Urothelium cell line (cell line): ENCODE data around the gene EXOC2.
"Not testable (repeated sequence)": the region's sequence is repeated elsewhere in the genome, so short reads cannot be mapped to it uniquely, and the experiment has no call there.

Experiments used
- DNase-seq: peaks from one replicate; pipeline ENCODE4 v3.0.0; 2011; ENCODE audit warnings: low spot score, mixed read lengths
- FAIRE-seq: peaks from 2 replicates; lab custom pipeline; 2011; peaks lifted over from hg19 to GRCh38; lab: Jason Lieb, UNC

EXOC2 gene

GRCh38 chr6:641225-641985 is 51.5 kb downstream of the EXOC2 start:
- no peak for DNase-seq
- no peak for FAIRE-seq

- no peak for DNase-seq
- FAIRE-seq = no peak
Measured at GRCh38 chr6:636488-636887, 56.5 kb downstream of the EXOC2 start.

GRCh38 chr6:635233-635632 is 57.7 kb downstream of the EXOC2 start:
- DNase-seq (no peak), FAIRE-seq (no peak)

- DNase-seq = no peak
- FAIRE-seq = no peak
Measured at GRCh38 chr6:633611-634010, 59.3 kb downstream of the EXOC2 start.

GRCh38 chr6:628766-629165 is 64.2 kb downstream of the EXOC2 start:
- FAIRE-seq = no peak
- DNase-seq = no peak

- FAIRE-seq (no peak), DNase-seq (no peak)
Measured at GRCh38 chr6:626236-626635, 66.7 kb downstream of the EXOC2 start.

- DNase-seq (no peak), FAIRE-seq (no peak)
Measured at GRCh38 chr6:624979-625378, 68.0 kb downstream of the EXOC2 start.

- FAIRE-seq (no peak), DNase-seq (no peak)
Measured at GRCh38 chr6:622462-622861, 70.5 kb downstream of the EXOC2 start.

GRCh38 chr6:621931-622330 is 71.0 kb downstream of the EXOC2 start:
- FAIRE-seq (no peak), DNase-seq (no peak)

- no peak for DNase-seq
- FAIRE-seq = no peak
Measured at GRCh38 chr6:620950-621349, 72.0 kb downstream of the EXOC2 start.

GRCh38 chr6:620166-620565 is 72.8 kb downstream of the EXOC2 start:
- no peak for FAIRE-seq
- no peak for DNase-seq

- no peak for FAIRE-seq
Measured at GRCh38 chr6:617456-618100, 75.4 kb downstream of the EXOC2 start.

GRCh38 chr6:613981-614380 is 79.0 kb downstream of the EXOC2 start:
- no peak for FAIRE-seq
- no peak for DNase-seq

More at GRCh38 chr6:617456-618100, 75.4 kb downstream of the EXOC2 start:
- no peak for DNase-seq

- no peak for FAIRE-seq
- no peak for DNase-seq
Measured at GRCh38 chr6:611928-612327, 81.0 kb downstream of the EXOC2 start.

- no peak for FAIRE-seq
- DNase-seq = no peak
Measured at GRCh38 chr6:610882-611281, 82.1 kb downstream of the EXOC2 start.

GRCh38 chr6:609905-610304 is 83.0 kb downstream of the EXOC2 start:
- no peak for FAIRE-seq
- DNase-seq = no peak

- no peak for DNase-seq
Measured at GRCh38 chr6:606829-607379, 86.0 kb downstream of the EXOC2 start.

GRCh38 chr6:605895-606294 is 87.0 kb downstream of the EXOC2 start:
- not testable (repeated sequence) for FAIRE-seq

More at GRCh38 chr6:606829-607379, 86.0 kb downstream of the EXOC2 start:
- FAIRE-seq = no peak

GRCh38 chr6:604579-604978 is 88.4 kb downstream of the EXOC2 start:
- no peak for FAIRE-seq

More at GRCh38 chr6:605895-606294, 87.0 kb downstream of the EXOC2 start:
- not testable (repeated sequence) for DNase-seq

GRCh38 chr6:603265-603664 is 89.7 kb downstream of the EXOC2 start:
- FAIRE-seq = no peak

More at GRCh38 chr6:604579-604978, 88.4 kb downstream of the EXOC2 start:
- DNase-seq = no peak

GRCh38 chr6:599576-600448 is 93.1 kb downstream of the EXOC2 start:
- FAIRE-seq = no peak
- no peak for DNase-seq

More at GRCh38 chr6:603265-603664, 89.7 kb downstream of the EXOC2 start:
- no peak for DNase-seq
